K562 (cell line): ENCODE measurements around the gene TNFRSF19. TPM values are rescaled to one million over a fixed set of nuclear protein-coding genes. Genes with fewer than 3 reads are reported as not detected.
A peak's percentile ranks its signal among the peaks of the same experiment; 100 is the strongest.

ENCODE experiments used
- CHD4 ChIP-seq: fragments of 200-600 bp; sonication (generic); IDR thresholded peaks from 3 replicates; pipeline ENCODE4 v1.6.1; 2012; ENCODE audit warnings: low read depth, mild to moderate bottlenecking, mixed read lengths, low read length, inconsistent platforms; ENCODE audit not compliant: insufficient read depth, insufficient replicate concordance, poor library complexity, severe bottlenecking
- CREB3L1 ChIP-seq: fragments of 450-650 bp; IDR thresholded peaks from 2 replicates; pipeline ENCODE4 v1.6.1; 2014; ENCODE audit warnings: low read depth, mild to moderate bottlenecking, moderate library complexity, borderline replicate concordance
- CTBP1 ChIP-seq: fragments of 450-650 bp; IDR thresholded peaks from 2 replicates; pipeline ENCODE4 v1.6.1; 2016; ENCODE audit warnings: borderline replicate concordance
- CTCF ChIP-seq, 3 experiments: IDR thresholded peaks in 2 of 3; conservative IDR thresholded peaks in 1 of 3; 2 replicates each; pipeline ENCODE4 v1.5.1; 2011 to 2012; ENCODE audit warnings: low read length in 3 of 3, mild to moderate bottlenecking in 3 of 3, control low read depth in 2 of 3, improper control_type of control experiment in 1 of 3, inconsistent platforms in 1 of 3, low read depth in 1 of 3, mixed read lengths in 1 of 3, moderate library complexity in 1 of 3; ENCODE audit not compliant: insufficient read depth in 2 of 3
- ELF2 ChIP-seq: fragments of 250-450 bp; sonication (Bioruptor Pico); IDR thresholded peaks from 2 replicates; pipeline ENCODE4 v1.5.0; 2021; ENCODE audit warnings: mild to moderate bottlenecking
- FIP1L1 ChIP-seq: fragments of 200-400 bp; formaldehyde crosslinking; IDR thresholded peaks from 2 replicates; pipeline ENCODE4 v1.6.1; 2018; ENCODE audit warnings: mild to moderate bottlenecking, low read depth, low read length; ENCODE audit not compliant: poor library complexity, severe bottlenecking
- GATAD2B ChIP-seq: fragments of 450-650 bp; IDR thresholded peaks from 2 replicates; pipeline ENCODE4 v1.6.1; 2017; ENCODE audit warnings: mild to moderate bottlenecking, borderline replicate concordance
- NFIX ChIP-seq: fragments of 250-450 bp; sonication (Bioruptor Pico); IDR thresholded peaks from 2 replicates; pipeline ENCODE4 v1.4.0; 2020; ENCODE audit warnings: low read depth, mild to moderate bottlenecking, moderate library complexity
- RBM15 ChIP-seq: fragments of 200-400 bp; formaldehyde crosslinking; IDR thresholded peaks from 2 replicates; pipeline ENCODE4 v1.6.1; 2018; ENCODE audit warnings: mild to moderate bottlenecking, low read length, moderate library complexity; ENCODE audit not compliant: insufficient read depth
- SAFB ChIP-seq: fragments of 200-400 bp; formaldehyde crosslinking; IDR thresholded peaks from 2 replicates; pipeline ENCODE4 v1.6.1; 2017; ENCODE audit warnings: low read depth, low read length, borderline replicate concordance
- SOX6 ChIP-seq: fragments of 450-650 bp; IDR thresholded peaks from 2 replicates; pipeline ENCODE4 v1.6.1; 2014; ENCODE audit warnings: mild to moderate bottlenecking
- SUPT5H ChIP-seq: fragments of 450-650 bp; IDR thresholded peaks from 2 replicates; pipeline ENCODE4 v1.6.1; 2016
- TARDBP ChIP-seq: fragments of 450-650 bp; IDR thresholded peaks from 2 replicates; pipeline ENCODE4 v1.6.1; 2016
- VEZF1 ChIP-seq: fragments of 200-800 bp; sonication (Bioruptor generic); IDR thresholded peaks from 2 replicates; pipeline ENCODE4 v1.6.1; 2017; ENCODE audit warnings: missing genetic modification characterization, missing compliant biosample characterization
- ZNF239 ChIP-seq: fragments of 250-450 bp; sonication (Bioruptor Pico); IDR thresholded peaks from 2 replicates; pipeline ENCODE4 v1.4.0; 2020; ENCODE audit warnings: mild to moderate bottlenecking
- ZNF785 ChIP-seq: fragments of 250-450 bp; sonication (Bioruptor Pico); IDR thresholded peaks from 2 replicates; pipeline ENCODE4 v1.4.0; 2020; ENCODE audit warnings: mild to moderate bottlenecking
- polyA plus RNA-seq, 8 experiments: library from polyadenylated mRNA; depleted of rRNA in 4 of 8; stranded (reverse) in 5 of 8; unstranded in 3 of 8; fragments of >200 nt; fragmentation: Nextera tagmentation in 2 of 8; fragmentation: Illumina TruSeq in 1 of 8; extraction: Ambion mirVana in 2 of 8; extraction: Trizol in 1 of 8; gene quantifications; 2 replicates each; pipeline versions ENCODE4 v1.2.1 to v1.2.3, GENCODE V29; 2011 to 2014; ENCODE audit warnings: inconsistent platforms in 1 of 8, missing spikeins in 1 of 8
- total RNA-seq, 7 experiments: library from RNA; depleted of rRNA in 6 of 7; stranded (reverse); fragments of >200 nt in 6 of 7; fragmentation: Illumina TruSeq in 2 of 7; extraction: Trizol in 2 of 7; gene quantifications; 2 replicates each; pipeline versions ENCODE4 v1.2.1 to v1.2.3, GENCODE V29; 2011 to 2021; ENCODE audit warnings: low replicate concordance in 1 of 7
- TF ChIP-seq, protein P1 (sequence below): fragments of 450-650 bp; formaldehyde crosslinking; conservative IDR thresholded peaks from 2 replicates; pipeline ENCODE4 v1.4.0; 2022; ENCODE audit warnings: mild to moderate bottlenecking, missing genetic modification characterization
- TF ChIP-seq, protein P2 (sequence below): fragments of 450-650 bp; IDR thresholded peaks from 2 replicates; pipeline ENCODE4 v1.7.1; 2018; ENCODE audit warnings: mild to moderate bottlenecking, low read depth; ENCODE audit not compliant: partially characterized antibody

The TNFRSF19 gene
- total and polyA plus RNA-seq, 9 of the 15 experiments (the other 6 are each of a cell fraction or from before 2014, with no cell fraction given): 0.01 to 0.07 TPM; not detected in 7

GRCh38 chr13:23578411-23579071, 8.3 kb downstream of the TNFRSF19 start (continued):
- no peak for TF ChIP-seq FIP1L1
- TF ChIP-seq CTCF (IDR thresholded peaks at IDR 0.05 in 2 of 3, conservative IDR thresholded peaks at IDR 0.05 in 1 of 3; ENCODE audit: insufficient read depth in 2 of 3, low read depth in 1 of 3, low read length in 3 of 3): peak; percentile 37 to 65 (median 56)
- no peak for TF ChIP-seq SUPT5H
- no peak for TF ChIP-seq ZNF239 (CRISPR knock-in tag)
- TF ChIP-seq, protein P1, sequence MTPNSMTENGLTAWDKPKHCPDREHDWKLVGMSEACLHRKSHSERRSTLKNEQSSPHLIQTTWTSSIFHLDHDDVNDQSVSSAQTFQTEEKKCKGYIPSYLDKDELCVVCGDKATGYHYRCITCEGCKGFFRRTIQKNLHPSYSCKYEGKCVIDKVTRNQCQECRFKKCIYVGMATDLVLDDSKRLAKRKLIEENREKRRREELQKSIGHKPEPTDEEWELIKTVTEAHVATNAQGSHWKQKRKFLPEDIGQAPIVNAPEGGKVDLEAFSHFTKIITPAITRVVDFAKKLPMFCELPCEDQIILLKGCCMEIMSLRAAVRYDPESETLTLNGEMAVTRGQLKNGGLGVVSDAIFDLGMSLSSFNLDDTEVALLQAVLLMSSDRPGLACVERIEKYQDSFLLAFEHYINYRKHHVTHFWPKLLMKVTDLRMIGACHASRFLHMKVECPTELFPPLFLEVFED (CRISPR knock-in tag): no peak
- no peak for TF ChIP-seq GATAD2B
- TF ChIP-seq ZNF785: no peak
- peak; percentile 33 for TF ChIP-seq VEZF1 (CRISPR knock-in tag)
- TF ChIP-seq TARDBP: no peak
- TF ChIP-seq CREB3L1: no peak
- TF ChIP-seq, protein P2, sequence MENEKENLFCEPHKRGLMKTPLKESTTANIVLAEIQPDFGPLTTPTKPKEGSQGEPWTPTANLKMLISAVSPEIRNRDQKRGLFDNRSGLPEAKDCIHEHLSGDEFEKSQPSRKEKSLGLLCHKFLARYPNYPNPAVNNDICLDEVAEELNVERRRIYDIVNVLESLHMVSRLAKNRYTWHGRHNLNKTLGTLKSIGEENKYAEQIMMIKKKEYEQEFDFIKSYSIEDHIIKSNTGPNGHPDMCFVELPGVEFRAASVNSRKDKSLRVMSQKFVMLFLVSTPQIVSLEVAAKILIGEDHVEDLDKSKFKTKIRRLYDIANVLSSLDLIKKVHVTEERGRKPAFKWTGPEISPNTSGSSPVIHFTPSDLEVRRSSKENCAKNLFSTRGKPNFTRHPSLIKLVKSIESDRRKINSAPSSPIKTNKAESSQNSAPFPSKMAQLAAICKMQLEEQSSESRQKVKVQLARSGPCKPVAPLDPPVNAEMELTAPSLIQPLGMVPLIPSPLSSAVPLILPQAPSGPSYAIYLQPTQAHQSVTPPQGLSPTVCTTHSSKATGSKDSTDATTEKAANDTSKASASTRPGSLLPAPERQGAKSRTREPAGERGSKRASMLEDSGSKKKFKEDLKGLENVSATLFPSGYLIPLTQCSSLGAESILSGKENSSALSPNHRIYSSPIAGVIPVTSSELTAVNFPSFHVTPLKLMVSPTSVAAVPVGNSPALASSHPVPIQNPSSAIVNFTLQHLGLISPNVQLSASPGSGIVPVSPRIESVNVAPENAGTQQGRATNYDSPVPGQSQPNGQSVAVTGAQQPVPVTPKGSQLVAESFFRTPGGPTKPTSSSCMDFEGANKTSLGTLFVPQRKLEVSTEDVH: no peak
- no peak for TF ChIP-seq SOX6
- TF ChIP-seq RBM15: no peak
- no peak for TF ChIP-seq NFIX (CRISPR knock-in tag)
- 0 out of 2 replicates have a peak, but pooled peaks have one; percentile 35 for TF ChIP-seq SAFB
- TF ChIP-seq CHD4: no peak
- TF ChIP-seq CTBP1: peak; percentile 56; the same call in 1 of the 2 replicates
- TF ChIP-seq ELF2: no peak
